Measurements from ENCODE around the gene CPNE6. TPM values are rescaled to one million over a fixed set of nuclear protein-coding genes. Genes with fewer than 3 reads are reported as not detected.
A peak's percentile ranks its signal among the peaks of the same experiment; 100 is the strongest.
"Not testable (repeated sequence)": the region's sequence is repeated elsewhere in the genome, so short reads cannot be mapped to it uniquely, and the experiment has no call there.

CPNE6 gene
- total RNA-seq, 1 donor from 2014 or later, result 2.2 TPM

DNA sequence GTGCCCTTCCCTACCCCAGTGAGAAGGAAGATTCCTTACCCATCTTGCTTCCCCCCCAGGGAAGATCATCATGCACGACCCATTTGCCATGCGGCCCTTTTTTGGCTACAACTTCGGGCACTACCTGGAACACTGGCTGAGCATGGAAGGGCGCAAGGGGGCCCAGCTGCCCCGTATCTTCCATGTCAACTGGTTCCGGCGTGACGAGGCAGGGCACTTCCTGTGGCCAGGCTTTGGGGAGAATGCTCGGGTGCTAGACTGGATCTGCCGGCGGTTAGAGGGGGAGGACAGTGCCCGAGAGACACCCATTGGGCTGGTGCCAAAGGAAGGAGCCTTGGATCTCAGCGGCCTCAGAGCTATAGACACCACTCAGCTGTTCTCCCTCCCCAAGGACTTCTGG is 32.1 kb downstream of the CPNE6 start:
- DNase-seq (ENCODE audit: low spot score), result no peak

DNA sequence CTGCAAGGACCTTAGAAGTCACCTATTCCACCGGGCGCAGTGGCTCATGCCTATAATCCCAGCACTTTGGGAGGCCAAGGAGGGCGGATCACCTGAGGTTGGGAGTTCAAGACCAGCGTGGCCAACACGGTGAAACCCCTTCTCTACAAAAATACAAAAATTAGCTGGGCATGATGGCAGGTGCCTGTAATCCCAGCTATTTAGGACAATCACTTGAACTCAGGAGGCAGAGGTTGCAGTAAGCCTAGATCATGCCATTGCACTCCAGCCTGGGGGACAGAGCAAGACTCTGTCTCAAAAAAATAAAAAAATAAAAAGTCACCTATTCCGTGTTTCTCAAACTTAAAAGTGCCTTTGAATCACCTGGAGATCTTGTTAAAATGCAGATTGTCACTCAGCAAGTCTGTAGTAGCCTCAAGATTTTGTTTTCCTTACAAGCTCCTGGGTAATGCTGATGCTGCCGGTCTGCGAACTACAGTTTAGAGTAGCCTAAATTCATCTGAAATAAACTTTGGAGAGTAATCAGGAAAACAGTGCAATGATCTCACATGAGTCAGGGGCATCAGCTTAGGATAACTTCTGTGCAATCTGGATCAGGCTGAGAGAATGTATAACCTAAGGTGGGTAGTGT is 34.4 kb downstream of the CPNE6 start:
- DNase-seq (ENCODE audit: low spot score), result not testable (repeated sequence)

DNA sequence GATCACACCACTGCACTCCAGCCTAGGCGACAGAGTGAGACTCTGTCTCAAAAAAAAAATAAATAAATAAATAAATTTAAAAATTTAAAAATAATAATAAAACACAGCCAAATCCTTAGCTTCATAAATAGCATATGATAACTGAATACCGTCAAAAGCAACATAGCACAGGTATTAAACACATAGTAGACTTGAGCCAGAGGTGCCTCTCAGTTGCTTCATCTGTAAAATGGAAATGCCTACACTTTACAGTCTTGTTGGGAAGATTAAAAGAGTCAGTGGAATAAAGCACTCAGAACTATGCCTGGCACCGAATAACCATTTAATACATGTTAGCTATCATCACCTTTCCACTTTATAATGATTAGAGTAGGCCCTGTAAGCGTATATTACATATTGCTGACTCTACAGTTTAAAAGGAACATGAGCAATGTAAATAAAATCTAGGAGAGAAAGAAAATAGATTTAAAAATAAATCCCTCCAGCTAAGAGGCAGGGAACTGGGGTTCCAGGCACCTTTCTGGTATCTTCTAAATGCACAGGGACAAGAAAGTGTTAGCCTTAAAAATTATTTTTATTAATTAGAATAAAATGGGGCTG is 35.4 kb downstream of the CPNE6 start:
- DNase-seq (ENCODE audit: low spot score), result no peak

DNA sequence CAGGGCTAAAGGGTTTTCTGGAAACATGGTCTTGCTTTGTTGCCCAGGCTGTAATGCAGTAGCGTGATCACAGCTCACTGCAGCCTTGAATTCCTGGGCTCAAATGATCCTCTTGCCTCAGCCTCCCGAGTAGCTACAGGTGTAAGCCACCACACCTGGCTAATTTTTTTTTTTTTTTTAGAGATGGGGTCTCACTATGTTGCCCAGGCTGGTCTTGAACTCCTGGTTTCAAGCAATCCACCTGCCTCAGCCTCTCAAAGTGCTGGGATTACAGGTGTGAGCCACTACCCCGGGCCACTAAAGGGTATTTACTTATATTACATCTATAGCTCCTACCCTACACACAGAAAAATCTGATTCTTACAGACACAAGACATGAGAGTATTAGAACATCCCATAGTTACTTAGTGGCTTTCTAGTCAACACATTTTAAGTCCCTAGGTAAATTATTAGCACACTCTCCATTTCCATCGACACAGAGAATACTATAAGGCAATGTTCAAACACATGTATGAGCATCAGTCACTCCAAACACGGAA is 37.0 kb downstream of the CPNE6 start:
- DNase-seq (ENCODE audit: low spot score), result no peak

DNA sequence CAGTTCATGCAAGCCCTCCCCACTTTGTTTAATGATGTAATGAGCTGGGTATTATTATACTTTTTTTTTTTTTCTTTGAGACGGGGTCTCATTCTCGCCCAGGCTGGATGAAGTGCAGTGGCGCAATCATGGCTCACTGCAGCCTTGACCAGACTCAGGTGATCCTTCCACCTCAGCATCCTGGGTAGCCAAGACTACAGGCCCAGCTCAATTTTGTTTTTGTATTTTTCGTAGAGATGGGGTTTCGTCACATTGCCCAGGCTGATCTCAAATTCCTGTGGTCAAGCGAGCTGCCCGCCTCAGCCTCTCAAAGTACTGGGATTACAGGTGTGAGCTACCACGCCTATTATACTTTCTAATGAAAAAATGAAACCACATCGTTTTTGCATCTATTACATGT is 38.7 kb downstream of the CPNE6 start:
- DNase-seq (ENCODE audit: low spot score), result no peak

DNA sequence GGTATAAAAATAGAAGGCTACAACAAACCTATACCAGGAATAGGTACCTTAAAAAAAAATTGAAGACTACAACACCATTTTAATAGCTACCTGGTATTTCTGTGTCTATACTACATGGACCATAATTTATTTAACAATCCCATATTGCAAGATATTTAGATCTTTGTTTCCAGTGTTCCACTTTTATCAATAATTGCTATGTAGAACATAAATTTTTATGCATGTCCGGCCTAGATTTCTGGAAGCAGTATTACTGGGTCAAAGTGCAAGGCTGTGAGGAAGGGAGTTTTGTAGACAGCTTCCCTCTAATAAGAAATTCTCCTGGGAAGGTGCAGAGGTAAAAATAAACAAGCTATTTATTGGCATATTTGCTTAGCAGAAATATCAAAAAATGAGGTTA is 39.2 kb downstream of the CPNE6 start:
- DNase-seq (ENCODE audit: low spot score), result no peak

DNA sequence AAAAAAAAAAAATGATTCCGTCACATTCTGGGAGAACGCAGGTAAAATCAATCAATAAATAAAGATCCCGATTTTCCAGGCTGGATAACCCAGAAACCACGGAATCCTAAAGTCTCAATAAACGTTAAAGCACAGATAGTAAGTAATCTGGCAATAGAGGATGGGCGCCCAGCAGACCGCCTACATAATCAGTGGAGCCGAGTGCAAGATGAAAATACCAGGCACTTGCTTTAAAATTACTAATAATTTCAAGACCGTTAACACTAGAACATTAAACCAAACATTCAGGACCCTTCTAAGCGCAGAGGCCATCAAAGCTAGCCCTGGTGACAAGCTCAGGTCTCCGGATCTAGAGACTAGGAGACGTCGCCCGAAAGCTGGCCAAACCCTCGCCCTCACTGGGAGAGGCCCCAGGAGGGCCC is 42.0 kb downstream of the CPNE6 start:
- no peak for DNase-seq (ENCODE audit: low spot score)

DNA sequence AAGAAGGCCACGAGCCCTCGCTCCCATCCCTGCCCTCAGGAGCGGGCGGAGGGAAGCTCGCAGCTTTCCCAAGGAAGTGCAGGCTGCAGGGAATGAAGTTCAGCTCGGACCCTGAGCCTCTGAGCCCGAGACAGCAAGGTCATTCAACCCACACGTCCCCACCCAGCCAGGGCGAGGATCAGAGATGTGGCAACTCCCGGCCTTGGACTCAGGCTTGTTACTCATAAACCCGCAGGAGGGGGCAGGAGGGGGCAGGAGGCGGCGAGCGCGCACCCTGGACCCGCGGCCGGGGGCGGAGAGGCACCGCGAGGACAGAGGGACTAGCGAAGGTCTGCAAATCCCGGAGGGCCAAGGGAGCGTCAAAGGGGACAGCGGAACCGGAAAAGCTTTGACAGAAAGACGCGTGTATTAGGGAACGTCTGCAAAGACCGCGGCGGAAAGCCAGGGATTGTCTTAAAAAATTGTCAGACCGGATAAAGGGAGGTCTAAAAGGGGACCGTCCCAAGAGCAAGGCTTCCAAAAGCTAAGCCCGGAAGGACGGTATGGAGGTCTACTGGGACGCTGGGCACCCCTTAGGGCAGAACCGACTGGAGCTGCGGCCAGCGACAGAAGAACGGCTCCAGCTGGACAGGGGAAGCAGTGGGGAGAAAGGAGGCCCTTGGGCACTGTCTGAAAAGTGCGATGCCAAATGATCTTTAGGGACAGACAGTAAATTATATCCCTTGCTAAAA is 42.6 kb downstream of the CPNE6 start:
- peak; percentile 87 for DNase-seq (ENCODE audit: low spot score)

DNA sequence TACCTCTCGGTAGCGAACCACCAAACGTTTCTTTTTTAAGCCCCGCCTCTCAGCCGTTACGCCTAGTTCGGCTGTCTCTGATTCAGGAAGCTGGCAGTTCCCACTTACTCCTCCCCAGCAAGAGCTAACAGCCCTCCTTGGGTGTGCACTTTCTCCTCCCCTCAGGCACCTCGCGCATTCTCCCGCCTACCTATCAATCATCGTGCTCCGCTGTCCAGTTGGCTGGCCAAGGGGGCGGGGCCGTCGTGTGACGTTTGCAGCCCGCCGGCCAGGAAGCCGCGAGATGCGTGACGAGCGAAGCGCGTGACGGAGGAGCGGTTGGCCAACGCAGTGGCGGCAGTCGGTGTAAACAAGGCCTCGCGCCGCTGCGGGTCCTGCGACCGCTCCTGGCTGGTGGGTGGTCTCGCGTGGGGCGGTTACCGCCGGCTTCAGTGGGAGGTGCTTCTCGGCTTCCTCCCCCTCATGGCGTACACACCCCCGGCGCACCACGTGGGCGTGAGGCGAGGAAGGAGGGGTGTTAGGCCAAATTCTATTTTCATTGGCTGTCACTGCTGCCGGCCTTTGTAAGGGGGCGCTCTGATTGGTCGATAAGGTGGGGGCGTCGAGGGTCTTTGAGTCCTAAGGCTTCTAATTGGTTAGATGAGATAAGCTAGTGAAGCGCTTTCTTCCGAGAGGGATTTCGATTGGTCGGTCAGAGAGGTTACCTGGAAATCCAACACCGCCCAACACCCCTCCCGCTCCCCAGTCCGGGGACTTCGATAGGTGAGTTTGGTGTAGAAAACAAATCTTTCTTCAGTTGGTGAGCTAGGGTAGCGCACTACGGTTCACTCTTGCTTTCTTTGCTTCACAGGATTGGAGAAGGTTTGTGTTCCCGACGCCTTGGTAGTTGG is 43.4 kb downstream of the CPNE6 start, which contains the start of the genes DCAF11 and NRL:
DCAF11 (plus strand) TSS at position 246 of the 890 bp plus-strand sequence. CDS start 818 bp downstream, outside the sequence.
NRL (minus strand) TSS at position 418 of the 890 bp plus-strand sequence. CDS start 32,101 bp downstream, outside the sequence.
- DNase-seq (ENCODE audit: low spot score), result peak; percentile 99

DNA sequence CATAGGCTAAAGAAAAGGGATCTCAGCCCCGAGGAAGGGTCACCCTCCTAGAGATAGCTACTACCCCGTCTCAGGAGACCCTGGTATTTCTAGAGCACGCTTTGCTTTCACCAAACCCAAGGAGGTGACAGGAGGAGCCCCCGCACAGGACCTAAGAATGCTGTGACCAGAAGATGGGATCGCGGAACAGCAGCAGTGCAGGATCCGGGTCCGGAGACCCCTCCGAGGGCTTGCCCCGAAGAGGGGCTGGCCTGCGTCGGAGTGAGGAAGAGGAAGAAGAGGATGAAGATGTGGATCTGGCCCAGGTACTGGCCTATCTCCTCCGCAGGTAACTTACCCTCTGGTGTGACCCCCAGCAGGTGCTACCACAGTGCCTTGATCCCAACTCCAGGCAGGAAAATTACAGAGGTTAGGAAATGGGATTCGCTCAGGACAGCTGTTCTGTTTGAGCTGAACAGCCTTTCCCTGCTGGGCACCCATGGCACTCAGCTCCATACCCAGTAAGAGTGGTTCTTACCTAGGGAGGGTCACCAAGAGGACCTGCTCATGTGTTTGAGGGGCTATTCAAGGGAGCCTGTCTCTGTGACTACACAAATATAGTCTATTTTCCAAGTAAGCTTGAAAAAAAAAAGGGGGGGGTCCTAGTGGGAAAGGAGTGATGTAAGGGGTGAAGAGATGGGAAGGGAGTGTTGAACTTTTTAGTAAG is 44.2 kb downstream of the CPNE6 start:
- no peak for DNase-seq (ENCODE audit: low spot score)

DNA sequence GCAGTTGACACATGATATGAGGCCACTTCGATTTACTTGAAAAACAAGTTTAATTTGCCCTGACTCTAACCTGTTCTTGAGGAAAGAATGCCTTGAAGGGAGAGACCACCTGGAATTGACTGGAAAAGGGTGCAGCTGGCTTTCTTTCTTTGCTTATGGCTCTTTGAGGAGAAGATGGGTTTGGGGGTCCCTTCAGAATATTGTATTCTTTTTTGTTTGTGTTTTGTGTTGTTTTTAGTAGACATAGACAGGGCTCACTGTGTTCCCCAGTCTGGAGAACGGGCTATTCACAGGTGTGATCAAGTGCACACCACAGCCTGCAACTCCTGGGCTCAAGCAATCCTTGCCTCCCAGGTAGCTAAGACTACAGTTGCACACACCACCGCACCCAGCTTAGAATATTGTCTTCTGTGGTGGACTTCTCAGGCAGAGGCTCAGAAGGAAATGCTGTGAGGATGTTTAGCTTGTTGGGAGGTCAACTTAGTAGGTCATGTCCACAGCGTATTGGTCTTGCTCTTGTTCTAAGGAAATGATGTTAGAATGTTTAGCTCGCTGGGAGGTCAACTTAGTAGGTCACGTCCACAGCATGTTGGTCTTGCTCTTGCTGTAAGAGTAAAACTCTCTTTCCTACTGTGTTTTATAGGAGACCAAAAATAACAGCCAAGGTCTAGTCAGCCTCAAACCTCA is 44.9 kb downstream of the CPNE6 start:
- no peak for DNase-seq (ENCODE audit: low spot score)

DNA sequence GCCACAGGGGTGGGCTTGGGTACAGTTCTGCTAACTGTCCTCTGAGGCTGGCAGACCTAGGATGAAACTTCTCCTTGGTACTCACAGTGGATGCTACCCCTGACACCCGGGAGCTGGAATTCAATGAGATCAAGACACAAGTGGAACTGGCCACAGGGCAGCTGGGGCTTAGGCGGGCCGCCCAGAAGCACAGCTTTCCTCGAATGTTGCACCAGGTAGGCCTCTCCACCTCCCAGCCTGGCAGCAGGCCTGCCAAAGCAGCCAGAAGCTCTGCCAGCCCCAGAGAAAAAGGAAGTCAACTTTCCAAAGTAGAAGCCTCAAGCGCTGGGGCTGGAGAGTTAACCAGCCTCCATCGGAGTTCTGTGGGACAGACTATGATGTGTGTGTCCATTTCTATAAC is 45.8 kb downstream of the CPNE6 start:
- no peak for DNase-seq (ENCODE audit: low spot score)

DNA sequence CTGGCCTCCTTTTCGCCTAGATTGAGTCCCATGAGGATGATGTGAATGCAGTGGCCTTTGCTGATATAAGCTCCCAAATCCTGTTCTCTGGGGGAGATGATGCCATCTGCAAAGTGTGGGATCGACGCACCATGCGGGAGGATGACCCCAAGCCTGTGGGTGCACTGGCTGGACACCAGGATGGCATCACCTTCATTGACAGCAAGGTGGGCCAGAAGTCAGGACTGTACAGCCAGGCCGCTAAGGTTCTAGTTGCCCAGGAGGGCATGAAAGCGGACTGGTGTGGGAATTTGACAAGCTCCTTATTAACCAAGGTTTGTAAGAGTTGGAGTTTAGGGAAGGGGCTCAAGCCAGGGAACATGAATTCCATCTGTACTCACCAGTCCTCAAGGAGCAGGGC is 48.3 kb downstream of the CPNE6 start:
- DNase-seq (ENCODE audit: low spot score), result no peak

DNA sequence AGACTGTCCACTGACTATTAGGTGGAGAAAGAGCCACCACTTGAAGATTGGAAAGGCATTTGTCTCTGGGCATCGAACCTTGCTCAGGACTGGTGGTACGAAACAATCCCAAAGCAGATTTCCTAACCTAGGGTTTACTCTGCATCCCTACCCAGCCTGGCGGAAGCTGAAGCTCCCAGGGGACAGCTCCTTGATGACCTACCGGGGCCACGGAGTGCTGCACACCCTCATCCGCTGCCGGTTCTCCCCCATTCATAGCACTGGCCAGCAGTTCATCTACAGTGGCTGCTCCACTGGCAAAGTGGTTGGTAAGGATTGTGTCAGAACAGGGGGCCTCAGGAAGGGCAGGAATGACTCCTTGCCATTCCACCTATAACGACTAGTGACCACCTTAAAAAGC is 49.8 kb downstream of the CPNE6 start:
- DNase-seq (ENCODE audit: low spot score), result no peak

DNA sequence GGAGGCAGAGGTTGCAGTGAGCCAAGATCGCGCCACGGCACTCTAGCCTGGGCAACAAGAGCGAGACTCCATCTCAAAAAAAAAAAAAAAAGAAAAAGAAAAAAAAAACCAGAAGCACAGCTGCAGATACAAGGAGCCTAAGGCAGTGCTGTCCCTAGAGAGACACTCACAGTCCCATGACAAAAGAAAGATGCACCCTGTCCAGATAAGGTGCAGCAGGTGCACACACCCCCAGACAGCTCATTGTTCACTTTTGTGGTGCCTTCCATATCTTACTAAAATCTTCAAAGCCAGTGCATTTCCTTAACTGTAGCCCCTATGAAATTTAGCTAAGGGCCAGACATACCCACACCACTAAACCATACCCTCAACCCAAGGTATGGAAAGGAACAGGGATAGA is 51.1 kb downstream of the CPNE6 start:
- DNase-seq (ENCODE audit: low spot score), result no peak

DNA sequence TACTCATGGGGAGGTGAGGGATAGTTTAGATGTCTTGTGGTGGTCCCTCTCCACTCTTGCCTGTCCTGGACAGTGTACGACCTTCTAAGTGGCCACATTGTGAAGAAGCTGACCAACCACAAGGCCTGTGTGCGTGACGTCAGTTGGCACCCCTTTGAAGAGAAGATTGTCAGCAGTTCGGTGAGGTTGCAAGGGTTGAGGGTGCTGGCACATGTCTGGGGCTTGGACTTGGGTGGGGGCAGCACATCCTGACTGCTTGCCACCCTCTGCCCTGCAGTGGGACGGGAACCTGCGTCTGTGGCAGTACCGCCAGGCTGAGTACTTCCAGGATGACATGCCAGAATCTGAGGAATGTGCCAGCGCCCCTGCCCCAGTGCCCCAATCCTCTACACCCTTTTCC is 51.5 kb downstream of the CPNE6 start:
- DNase-seq (ENCODE audit: low spot score), result no peak

DNA sequence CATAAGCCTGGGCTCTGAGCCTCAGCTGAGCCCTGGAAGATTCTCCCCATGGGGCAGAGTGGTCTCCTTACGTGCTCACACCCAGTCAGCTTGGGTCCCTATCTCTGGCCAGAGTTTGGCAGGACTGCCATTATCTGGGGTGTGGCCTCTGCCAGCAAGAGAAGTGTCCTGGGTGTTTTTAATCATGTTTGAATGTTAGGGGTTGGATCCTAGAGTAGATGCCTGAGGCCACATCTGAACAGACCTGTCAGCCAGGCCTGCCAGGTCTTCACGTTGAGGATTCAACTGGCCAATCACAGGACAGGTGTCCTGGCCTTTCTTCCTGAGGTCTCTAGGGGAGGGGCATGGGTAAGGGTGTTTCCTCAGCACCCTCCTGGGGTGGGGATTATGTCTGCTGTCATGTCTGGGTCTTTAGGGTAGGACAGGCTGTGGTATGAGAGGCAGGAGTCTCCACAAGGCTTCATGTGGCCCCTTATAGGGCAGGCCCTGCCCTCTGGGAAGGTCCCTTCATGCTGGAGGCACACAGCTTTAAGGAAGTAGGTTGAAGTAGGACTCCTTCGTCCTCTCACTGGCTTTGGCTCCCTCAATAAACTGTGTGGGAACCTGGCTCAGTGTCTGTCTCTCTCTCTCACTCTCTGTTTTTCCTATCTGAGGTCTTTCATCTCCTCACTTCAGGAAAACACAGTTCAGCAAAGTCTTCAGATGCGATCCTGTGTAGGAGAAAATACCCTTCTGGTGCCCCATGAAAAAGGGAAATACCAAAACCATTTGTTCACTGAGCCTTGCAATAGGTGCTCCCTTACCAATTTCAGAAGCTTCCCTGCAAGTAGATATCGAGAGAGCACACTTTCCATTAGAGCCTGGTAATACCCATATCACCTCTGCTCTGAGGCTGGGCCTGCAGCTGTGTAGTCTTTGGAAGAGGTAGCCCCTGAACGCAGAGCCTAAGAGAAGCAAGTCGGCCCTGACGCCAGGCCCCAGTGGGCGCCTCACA is 52.4 kb downstream of the CPNE6 start:
- no peak for DNase-seq (ENCODE audit: low spot score)

DNA sequence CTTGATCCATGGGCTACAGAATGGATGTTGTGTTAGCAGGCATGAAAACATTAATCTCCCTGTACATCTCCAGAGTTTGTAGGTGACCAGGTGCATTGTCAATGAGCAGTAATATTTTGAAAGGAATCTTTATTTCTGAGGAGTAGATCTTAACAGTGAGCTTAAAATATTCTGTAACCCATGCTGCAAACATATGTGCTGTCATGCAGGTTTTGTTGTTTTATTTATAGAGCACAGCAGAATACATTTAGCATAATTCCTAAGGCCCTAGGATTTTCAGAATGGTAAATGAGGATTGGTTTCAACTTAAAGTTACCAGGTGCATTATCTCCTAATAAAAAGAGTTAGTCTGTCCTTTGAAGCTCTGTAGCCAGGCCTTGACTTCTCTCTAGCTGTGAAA is 55.6 kb downstream of the CPNE6 start:
- DNase-seq (ENCODE audit: low spot score), result no peak

DNA sequence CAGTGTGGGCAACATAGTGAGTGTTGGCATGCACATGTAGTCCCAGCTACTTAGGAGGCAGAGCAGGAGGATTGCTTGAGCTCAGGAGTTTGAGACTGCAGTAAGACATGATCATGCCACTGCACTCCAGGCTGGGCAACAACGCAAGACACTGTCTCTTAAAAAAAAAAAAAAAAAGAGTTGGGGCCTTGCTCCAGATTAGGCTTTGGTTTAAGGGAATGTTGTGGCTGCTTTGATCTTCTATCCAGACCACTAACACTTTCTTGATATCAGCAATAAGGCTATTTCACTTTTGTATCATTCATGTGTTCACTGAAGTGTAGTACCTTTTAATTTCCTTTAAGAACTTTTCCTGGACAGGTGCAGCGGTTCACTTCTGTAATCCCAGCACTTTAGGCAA is 56.3 kb downstream of the CPNE6 start:
- DNase-seq (ENCODE audit: low spot score), result no peak

Measured in mucosa of gallbladder (tissue), 1 donor.